LNCaP clone FGC (cell line): ENCODE data around the gene PCTP.
A peak's percentile ranks its signal among the peaks of the same experiment; 100 is the strongest.

ENCODE experiments used
- DNase-seq: peaks from one replicate; pipeline ENCODE4 v3.0.0-alpha.2; 2011; ENCODE audit warnings: low read depth
- H3K4me3 ChIP-seq: 2 replicates; pipeline ENCODE4 v1.5.1; 2011; ENCODE audit warnings: mild to moderate bottlenecking, low read depth, low read length, control low read depth
- TF ChIP-seq, protein P1 (sequence below): IDR thresholded peaks from 2 replicates; pipeline ENCODE4 v1.5.1; 2012; ENCODE audit warnings: mild to moderate bottlenecking; ENCODE audit not compliant: control insufficient read depth, insufficient read depth; ENCODE audit errors: extremely low read depth

PCTP gene

DNA sequence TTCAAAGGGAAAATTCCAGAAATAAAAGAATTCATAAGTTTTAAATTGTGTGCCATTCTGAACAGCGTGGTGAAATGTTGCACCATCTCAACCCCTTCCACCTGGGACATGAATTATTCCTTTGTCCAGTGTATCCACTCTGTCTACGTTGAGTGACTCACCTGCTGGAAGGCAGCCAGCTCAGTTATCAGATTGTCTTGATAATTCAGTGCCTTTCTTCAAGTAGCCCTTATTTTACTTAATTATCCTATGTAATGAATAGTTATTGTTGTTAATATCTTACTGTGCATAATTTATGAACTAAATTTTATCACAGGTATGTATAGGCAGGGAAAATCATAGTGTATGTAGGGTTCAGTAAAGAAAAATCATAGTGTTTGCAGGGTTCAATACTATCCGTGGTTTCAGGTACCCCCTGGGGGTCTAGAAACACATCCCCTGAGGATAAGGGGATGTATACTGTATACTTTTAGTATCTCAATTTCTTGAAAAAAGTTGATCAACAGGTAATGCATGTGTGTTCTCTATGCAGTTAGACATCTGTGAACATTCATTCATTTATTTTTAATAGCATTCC lies 7.7 kb upstream of the PCTP start:
- H3K4me3 ChIP-seq = no peak overlapping the region
- DNase-seq = peak; percentile 46
- TF ChIP-seq, protein P1, sequence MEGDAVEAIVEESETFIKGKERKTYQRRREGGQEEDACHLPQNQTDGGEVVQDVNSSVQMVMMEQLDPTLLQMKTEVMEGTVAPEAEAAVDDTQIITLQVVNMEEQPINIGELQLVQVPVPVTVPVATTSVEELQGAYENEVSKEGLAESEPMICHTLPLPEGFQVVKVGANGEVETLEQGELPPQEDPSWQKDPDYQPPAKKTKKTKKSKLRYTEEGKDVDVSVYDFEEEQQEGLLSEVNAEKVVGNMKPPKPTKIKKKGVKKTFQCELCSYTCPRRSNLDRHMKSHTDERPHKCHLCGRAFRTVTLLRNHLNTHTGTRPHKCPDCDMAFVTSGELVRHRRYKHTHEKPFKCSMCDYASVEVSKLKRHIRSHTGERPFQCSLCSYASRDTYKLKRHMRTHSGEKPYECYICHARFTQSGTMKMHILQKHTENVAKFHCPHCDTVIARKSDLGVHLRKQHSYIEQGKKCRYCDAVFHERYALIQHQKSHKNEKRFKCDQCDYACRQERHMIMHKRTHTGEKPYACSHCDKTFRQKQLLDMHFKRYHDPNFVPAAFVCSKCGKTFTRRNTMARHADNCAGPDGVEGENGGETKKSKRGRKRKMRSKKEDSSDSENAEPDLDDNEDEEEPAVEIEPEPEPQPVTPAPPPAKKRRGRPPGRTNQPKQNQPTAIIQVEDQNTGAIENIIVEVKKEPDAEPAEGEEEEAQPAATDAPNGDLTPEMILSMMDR = no peak

DNA sequence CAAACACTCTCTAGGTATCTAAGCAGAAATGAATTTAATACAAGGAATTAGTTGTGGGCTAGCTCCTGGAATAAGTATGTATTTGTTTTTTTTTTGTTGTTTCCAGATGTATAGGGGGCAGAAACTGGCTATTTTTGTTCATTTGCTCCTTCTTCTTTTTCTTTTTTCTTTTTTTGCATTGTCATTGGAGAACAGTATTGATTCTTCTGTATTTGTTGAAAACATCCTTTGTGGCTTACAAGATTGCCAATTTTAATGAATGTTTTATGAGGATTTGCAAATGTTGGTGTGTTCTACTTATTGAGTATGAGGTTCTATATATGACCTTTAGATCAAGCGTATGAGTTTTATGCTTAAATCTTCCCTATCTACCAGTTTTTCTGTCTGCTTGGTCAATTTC lies 5.6 kb upstream of the PCTP start:
- no peak for DNase-seq
- no peak overlapping the region for H3K4me3 ChIP-seq
- TF ChIP-seq, protein P1 = no peak

DNA sequence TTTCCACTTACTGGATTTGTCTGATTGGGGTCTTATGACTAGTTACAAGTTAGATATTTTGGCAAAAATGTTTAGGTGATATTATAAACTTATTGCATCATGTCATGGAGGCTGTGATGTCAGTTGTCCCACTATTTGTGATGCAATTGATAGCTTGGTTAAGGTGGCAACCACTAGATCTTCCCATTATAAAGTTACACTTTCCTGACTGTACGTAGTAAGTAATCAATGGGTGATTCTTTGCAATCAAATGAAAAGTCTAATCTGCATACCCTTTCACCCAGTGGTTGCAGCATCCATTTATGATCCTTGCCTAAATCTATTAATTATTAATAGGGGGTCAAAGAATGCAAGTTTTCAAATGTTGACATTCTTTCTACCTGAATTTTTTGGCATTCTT lies 4.4 kb upstream of the PCTP start:
- TF ChIP-seq, protein P1 = no peak

DNA sequence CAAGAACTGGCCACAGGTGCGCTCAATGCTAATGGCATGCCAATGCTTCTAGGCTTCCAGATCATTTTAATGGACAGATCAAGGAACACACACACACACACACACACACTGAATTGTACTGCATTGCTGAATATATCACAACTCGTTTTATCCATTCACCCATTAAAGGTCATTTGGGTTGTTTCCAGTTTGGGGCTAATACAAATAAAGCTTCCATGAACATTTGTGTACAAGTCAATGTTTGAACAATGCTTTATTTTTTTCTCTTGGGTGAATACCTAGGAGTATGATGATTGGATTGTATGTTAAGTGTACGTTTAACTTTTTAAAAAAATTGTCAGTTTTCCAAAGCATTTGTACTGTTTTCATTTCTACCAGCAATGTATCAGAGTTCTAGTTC lies 3.6 kb upstream of the PCTP start:
- DNase-seq = no peak
- no peak overlapping the region for H3K4me3 ChIP-seq
- TF ChIP-seq, protein P1 = no peak

More for the DNA sequence above, 4.4 kb upstream of the PCTP start:
- no peak for DNase-seq
- no peak overlapping the region for H3K4me3 ChIP-seq

DNA sequence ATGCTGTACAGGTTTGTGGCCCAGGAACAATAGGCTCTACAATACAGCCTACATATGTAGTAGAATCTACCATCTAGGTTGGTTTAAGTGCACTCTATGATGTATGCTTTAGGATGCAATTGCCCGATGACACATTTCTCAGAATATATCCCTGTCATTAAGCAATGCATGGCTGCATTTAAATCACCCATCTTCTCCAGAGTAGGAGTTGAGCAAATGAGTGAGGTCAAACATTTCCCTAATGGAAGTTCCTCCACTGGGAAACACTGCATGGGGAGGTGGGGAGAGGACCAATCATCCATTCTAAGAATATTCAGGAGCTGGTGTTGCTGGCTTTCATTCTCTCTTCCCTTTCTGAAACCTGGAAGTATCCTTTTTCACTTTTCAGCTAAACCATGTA lies 2.0 kb upstream of the PCTP start:
- no peak for DNase-seq
- no peak overlapping the region for H3K4me3 ChIP-seq
- TF ChIP-seq, protein P1 = no peak

DNA sequence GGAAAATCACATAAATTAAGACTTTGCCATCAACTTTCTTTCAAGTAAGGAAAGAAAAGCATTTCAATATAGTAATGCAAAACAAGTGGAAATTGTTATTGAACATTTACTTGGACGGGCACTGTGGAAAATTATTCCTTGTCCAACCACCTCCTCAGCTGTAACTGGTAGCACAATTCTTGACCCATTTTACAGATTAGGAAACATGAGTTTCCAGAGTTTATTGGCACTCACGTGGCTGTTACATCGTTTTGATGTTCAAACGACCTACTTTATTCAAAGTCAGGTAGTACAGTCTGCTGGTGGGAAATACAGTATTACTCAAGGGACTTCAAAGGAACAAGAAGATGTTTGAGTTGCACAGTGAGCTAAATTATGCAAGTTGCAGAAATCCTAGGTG lies 866 bp upstream of the PCTP start:
- no peak overlapping the region for H3K4me3 ChIP-seq

More for the DNA sequence above, 866 bp upstream of the PCTP start:
- TF ChIP-seq, protein P1 = no peak
- DNase-seq = no peak
